HepG2 (cell line): Measurements from ENCODE around the gene EFCAB11. TPM values are rescaled to one million over a fixed set of nuclear protein-coding genes. Genes with fewer than 3 reads are reported as not detected.

ENCODE experiments used
- GLI4 ChIP-seq: sonication (generic); formaldehyde crosslinking; IDR thresholded peaks from 2 replicates; pipeline ENCODE4 v1.5.1; 2020; ENCODE audit warnings: missing genetic modification reagents, mild to moderate bottlenecking, moderate library complexity, borderline replicate concordance
- HOXA7 ChIP-seq: sonication (generic); formaldehyde crosslinking; IDR thresholded peaks from 2 replicates; pipeline ENCODE4 v1.8.1; 2022; ENCODE audit warnings: mild to moderate bottlenecking, missing genetic modification reagents, moderate library complexity
- LCORL ChIP-seq, 2 experiments: fragments of 450-650 bp in 1 of 2; sonication (generic) in 1 of 2; formaldehyde crosslinking in 1 of 2; IDR thresholded peaks; 2 replicates each; pipeline versions ENCODE4 v1.5.0 to v1.6.1; 2017 to 2020; ENCODE audit warnings: antibody characterized with exemption in 1 of 2, missing genetic modification reagents in 1 of 2
- SAFB2 ChIP-seq: sonication (generic); formaldehyde crosslinking; IDR thresholded peaks from 2 replicates; pipeline ENCODE4 v1.5.1; 2020; ENCODE audit warnings: missing genetic modification reagents, low read depth, mild to moderate bottlenecking, borderline replicate concordance
- ZC3H4 ChIP-seq: sonication (generic); formaldehyde crosslinking; IDR thresholded peaks from 2 replicates; pipeline ENCODE4 v1.4.0; 2020; ENCODE audit warnings: missing genetic modification reagents, borderline replicate concordance
- ZMYM2 ChIP-seq: sonication (generic); formaldehyde crosslinking; IDR thresholded peaks from 2 replicates; pipeline ENCODE4 v1.8.0; 2022; ENCODE audit warnings: mild to moderate bottlenecking, missing genetic modification reagents
- ZMYM4 ChIP-seq: sonication (generic); formaldehyde crosslinking; IDR thresholded peaks from 2 replicates; pipeline ENCODE4 v1.8.1; 2023; ENCODE audit warnings: mild to moderate bottlenecking, missing genetic modification reagents
- ZNF329 ChIP-seq: sonication (generic); formaldehyde crosslinking; IDR thresholded peaks from 2 replicates; pipeline ENCODE4 v1.9.0; 2021; ENCODE audit warnings: low read depth, mild to moderate bottlenecking, missing genetic modification reagents
- ZNF431 ChIP-seq: sonication (generic); formaldehyde crosslinking; IDR thresholded peaks from 2 replicates; pipeline ENCODE4 v1.9.0; 2022; ENCODE audit warnings: missing genetic modification reagents, low read depth, mild to moderate bottlenecking, borderline replicate concordance
- ZNF577 ChIP-seq: sonication (generic); formaldehyde crosslinking; IDR thresholded peaks from 2 replicates; pipeline ENCODE4 v1.4.0; 2020; ENCODE audit warnings: mild to moderate bottlenecking, low read depth, missing genetic modification reagents, borderline replicate concordance
- ZNF709 ChIP-seq: sonication (generic); formaldehyde crosslinking; IDR thresholded peaks from 2 replicates; pipeline ENCODE4 v1.5.0; 2020; ENCODE audit warnings: mild to moderate bottlenecking, missing genetic modification reagents
- polyA plus RNA-seq, 8 experiments: library from polyadenylated mRNA; depleted of rRNA in 3 of 8; stranded (reverse) in 7 of 8; unstranded in 1 of 8; fragments of >200 nt; fragmentation: Illumina TruSeq in 4 of 8; extraction: Trizol in 4 of 8; gene quantifications; 2 replicates each; pipeline versions ENCODE4 v1.2.1 to v1.2.3, GENCODE V29; 2011 to 2016; ENCODE audit warnings: low read depth in 4 of 8, missing spikeins in 1 of 8, mixed read lengths in 1 of 8; ENCODE audit not compliant: insufficient read depth in 1 of 8
- total RNA-seq, 5 experiments: library from RNA; depleted of rRNA; stranded (reverse); fragments of >200 nt; fragmentation: Illumina TruSeq; extraction: Trizol; gene quantifications; 2 replicates each; pipeline ENCODE4 v1.2.3, GENCODE V29; 2016; ENCODE audit warnings: low read depth in 1 of 5
- TF ChIP-seq, protein P1 (sequence below): sonication (generic); formaldehyde crosslinking; IDR thresholded peaks from 2 replicates; pipeline ENCODE4 v1.4.0; 2020; ENCODE audit warnings: missing genetic modification reagents, borderline replicate concordance
- TF ChIP-seq, protein P2 (sequence below): sonication (generic); formaldehyde crosslinking; IDR thresholded peaks from 2 replicates; pipeline ENCODE4 v1.8.0; 2022; ENCODE audit warnings: missing genetic modification reagents, mild to moderate bottlenecking, moderate library complexity, borderline replicate concordance
- TF ChIP-seq, protein P3 (sequence below): sonication (generic); formaldehyde crosslinking; IDR thresholded peaks from 2 replicates; pipeline ENCODE4 v1.4.0; 2020; ENCODE audit warnings: missing genetic modification reagents

The EFCAB11 gene
- total and polyA plus RNA-seq, 2 of the 13 experiments (the other 11 are each of a cell fraction or from before 2014, with no cell fraction given): 8.2 to 31.5 TPM

DNA sequence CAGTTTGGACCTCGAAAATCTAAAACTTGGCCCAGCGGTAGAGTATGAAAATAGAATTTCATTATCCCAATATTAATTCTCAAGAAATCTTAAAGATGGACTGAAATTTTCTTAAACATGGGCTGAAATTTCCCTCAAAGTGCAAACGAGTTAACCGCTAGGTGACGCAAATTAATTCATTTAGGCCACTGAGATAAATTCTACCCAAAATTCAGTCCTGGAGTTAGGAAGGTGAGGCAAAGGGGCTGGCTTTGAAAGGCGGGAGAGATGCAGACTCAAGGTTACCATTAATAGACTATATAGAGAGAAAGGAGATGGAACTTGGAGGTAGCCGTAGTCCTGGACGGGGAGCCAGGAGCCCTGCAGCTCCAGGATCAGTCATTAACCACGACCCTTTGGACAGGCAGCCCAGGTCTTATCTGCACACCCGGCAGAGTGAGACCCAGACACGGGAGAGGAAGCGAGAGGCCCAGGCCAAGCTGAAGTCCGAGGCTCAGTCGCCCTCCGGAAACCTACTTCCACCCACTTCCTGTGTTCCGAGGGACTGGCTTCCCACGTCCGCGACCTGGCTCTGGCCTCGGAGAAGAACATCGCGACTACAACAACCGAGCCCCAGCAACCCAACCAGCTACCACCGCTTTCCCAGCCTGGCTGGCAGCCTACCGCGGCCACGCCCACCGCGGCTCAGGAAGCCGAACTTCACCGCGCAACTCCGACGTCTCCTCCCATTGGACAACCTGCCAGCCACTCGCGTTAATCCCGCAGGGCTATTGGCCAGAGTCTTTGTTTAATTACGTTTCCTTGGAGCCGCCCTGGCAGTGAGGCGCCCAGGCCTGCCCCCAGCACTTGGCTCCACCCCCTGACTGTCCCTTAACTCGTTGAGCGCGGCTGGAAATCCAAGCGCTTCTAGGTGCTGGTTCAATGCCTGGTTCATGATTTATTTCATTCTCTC, at the start of gene EFCAB11 (continued):
- TF ChIP-seq, protein P1, sequence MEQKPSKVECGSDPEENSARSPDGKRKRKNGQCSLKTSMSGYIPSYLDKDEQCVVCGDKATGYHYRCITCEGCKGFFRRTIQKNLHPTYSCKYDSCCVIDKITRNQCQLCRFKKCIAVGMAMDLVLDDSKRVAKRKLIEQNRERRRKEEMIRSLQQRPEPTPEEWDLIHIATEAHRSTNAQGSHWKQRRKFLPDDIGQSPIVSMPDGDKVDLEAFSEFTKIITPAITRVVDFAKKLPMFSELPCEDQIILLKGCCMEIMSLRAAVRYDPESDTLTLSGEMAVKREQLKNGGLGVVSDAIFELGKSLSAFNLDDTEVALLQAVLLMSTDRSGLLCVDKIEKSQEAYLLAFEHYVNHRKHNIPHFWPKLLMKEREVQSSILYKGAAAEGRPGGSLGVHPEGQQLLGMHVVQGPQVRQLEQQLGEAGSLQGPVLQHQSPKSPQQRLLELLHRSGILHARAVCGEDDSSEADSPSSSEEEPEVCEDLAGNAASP (CRISPR knock-in tag): no peak
- TF ChIP-seq, protein P2, sequence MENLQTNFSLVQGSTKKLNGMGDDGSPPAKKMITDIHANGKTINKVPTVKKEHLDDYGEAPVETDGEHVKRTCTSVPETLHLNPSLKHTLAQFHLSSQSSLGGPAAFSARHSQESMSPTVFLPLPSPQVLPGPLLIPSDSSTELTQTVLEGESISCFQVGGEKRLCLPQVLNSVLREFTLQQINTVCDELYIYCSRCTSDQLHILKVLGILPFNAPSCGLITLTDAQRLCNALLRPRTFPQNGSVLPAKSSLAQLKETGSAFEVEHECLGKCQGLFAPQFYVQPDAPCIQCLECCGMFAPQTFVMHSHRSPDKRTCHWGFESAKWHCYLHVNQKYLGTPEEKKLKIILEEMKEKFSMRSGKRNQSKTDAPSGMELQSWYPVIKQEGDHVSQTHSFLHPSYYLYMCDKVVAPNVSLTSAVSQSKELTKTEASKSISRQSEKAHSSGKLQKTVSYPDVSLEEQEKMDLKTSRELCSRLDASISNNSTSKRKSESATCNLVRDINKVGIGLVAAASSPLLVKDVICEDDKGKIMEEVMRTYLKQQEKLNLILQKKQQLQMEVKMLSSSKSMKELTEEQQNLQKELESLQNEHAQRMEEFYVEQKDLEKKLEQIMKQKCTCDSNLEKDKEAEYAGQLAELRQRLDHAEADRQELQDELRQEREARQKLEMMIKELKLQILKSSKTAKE: no peak
- no peak for TF ChIP-seq ZNF709 (CRISPR knock-in tag)
- peak; percentile 94 for TF ChIP-seq ZMYM4 (CRISPR knock-in tag)
- TF ChIP-seq ZNF431 (CRISPR knock-in tag): 0 out of 2 replicates have a peak, but pooled peaks have one; percentile 49
- no peak for TF ChIP-seq LCORL (IDR thresholded peaks at IDR 0.05)
- no peak for TF ChIP-seq LCORL (CRISPR knock-in tag; IDR thresholded peaks at IDR 0.05)
- TF ChIP-seq GLI4: no peak
- no peak for TF ChIP-seq ZC3H4
- TF ChIP-seq ZNF329 (CRISPR knock-in tag): no peak
- TF ChIP-seq, protein P3, sequence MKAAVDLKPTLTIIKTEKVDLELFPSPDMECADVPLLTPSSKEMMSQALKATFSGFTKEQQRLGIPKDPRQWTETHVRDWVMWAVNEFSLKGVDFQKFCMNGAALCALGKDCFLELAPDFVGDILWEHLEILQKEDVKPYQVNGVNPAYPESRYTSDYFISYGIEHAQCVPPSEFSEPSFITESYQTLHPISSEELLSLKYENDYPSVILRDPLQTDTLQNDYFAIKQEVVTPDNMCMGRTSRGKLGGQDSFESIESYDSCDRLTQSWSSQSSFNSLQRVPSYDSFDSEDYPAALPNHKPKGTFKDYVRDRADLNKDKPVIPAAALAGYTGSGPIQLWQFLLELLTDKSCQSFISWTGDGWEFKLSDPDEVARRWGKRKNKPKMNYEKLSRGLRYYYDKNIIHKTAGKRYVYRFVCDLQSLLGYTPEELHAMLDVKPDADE (CRISPR knock-in tag): no peak
- peak; percentile 16; the same call in 1 of the 2 replicates for TF ChIP-seq ZMYM2 (CRISPR knock-in tag)
- TF ChIP-seq HOXA7: no peak
- no peak for TF ChIP-seq ZNF577 (CRISPR knock-in tag)
- 0 out of 2 replicates have a peak, but pooled peaks have one; percentile 33 for TF ChIP-seq SAFB2
